Fibroblast of lung (primary cell): ENCODE measurements around the gene PTTG1IP2.

Experiments
- EZH2 ChIP-seq: IDR thresholded peaks from 2 replicates; pipeline ENCODE4 v1.5.1; 2012; ENCODE audit warnings: low read length, control low read depth, mild to moderate bottlenecking; ENCODE audit errors: missing control alignments
- TF ChIP-seq, protein P1 (sequence below), 2 donors: IDR thresholded peaks in 1 of 2; conservative IDR thresholded peaks in 1 of 2; 1 replicate in 1 of 2; 2 replicates in 1 of 2; pipeline ENCODE4 v1.5.1; 2011 to 2012; ENCODE audit warnings: low read length in 2 of 2, control low read depth in 1 of 2, inconsistent platforms in 1 of 2, low read depth in 1 of 2, mild to moderate bottlenecking in 1 of 2

GRCh38 chr7:90532231-90532929 lies 62.9 kb downstream of the PTTG1IP2 start:
- TF ChIP-seq, protein P1, sequence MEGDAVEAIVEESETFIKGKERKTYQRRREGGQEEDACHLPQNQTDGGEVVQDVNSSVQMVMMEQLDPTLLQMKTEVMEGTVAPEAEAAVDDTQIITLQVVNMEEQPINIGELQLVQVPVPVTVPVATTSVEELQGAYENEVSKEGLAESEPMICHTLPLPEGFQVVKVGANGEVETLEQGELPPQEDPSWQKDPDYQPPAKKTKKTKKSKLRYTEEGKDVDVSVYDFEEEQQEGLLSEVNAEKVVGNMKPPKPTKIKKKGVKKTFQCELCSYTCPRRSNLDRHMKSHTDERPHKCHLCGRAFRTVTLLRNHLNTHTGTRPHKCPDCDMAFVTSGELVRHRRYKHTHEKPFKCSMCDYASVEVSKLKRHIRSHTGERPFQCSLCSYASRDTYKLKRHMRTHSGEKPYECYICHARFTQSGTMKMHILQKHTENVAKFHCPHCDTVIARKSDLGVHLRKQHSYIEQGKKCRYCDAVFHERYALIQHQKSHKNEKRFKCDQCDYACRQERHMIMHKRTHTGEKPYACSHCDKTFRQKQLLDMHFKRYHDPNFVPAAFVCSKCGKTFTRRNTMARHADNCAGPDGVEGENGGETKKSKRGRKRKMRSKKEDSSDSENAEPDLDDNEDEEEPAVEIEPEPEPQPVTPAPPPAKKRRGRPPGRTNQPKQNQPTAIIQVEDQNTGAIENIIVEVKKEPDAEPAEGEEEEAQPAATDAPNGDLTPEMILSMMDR (conservative IDR thresholded peaks at IDR 0.05 in 1 of 2, IDR thresholded peaks at IDR 0.05 in 1 of 2; ENCODE audit: low read depth in 1 of 2, low read length in 2 of 2), result no peak
- no peak for TF ChIP-seq EZH2
